ENCODE results near the gene ARAP2. TPM values are rescaled to one million over a fixed set of nuclear protein-coding genes. Genes with fewer than 3 reads are reported as not detected.

ARAP2 gene
- total RNA-seq, 1 experiment from 2014 or later = 13.6 TPM

DNA sequence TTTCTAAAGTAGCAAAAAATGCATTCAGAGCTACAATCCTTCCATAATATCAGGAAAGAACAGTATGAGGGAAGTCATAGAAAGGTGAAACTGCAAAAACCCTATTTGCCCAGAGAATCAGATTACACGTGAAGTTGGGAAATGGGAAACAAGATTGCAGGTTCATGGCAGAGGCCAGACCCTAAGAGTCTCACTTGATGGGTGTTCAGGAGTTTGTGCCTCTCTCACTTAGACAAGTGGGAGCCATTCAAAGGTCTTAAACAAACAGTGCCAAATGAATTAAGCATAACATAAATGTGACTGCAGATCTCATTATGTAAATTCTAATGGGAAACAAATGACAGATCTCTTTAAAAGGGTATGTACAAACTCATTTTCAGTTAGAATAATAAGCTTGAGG lies 91.6 kb downstream of the ARAP2 start:
- Histone ChIP-seq H2AFZ (ENCODE audit: low read depth, low read length, poor library complexity, severe bottlenecking) (no peak overlapping the region), H3K4me1 (ENCODE audit: control insufficient read depth in 1 of 2, insufficient read depth in 2 of 2, low read length in 2 of 2) (no peaks in the 10 kb centered on the region), H3K79me2 (ENCODE audit: insufficient read depth, low read length) (no peaks in the 10 kb centered on the region), H3K9me2 (ENCODE audit: insufficient read depth) (no peaks in the 10 kb centered on the region), H3K4me2 (ENCODE audit: low read length) (no peak overlapping the region), H3K4me3 (replicated peaks in 1 of 2; ENCODE audit: low read depth in 1 of 2, low read length in 2 of 2) (no peak overlapping the region), H3K27me3 (ENCODE audit: insufficient read depth, low read length) (no peaks in the 10 kb centered on the region), H3K27ac (ENCODE audit: low read depth, low read length) (no peak overlapping the region), H3K9ac (ENCODE audit: low read length) (no peak overlapping the region), H3K36me3 (ENCODE audit: control insufficient read depth in 1 of 2, insufficient read depth in 2 of 2, low read length in 2 of 2) (no peaks in the 10 kb centered on the region), H4K20me1 (ENCODE audit: insufficient read depth) (no peaks in the 10 kb centered on the region), H3K9me3 (ENCODE audit: control insufficient read depth in 1 of 2, insufficient read depth in 1 of 2, low read depth in 1 of 2, low read length in 2 of 2) (no peaks in the 10 kb centered on the region)
- intact Hi-C loops (cut with micrococcal nuclease) = no loop called here
- POLR2A ChIA-PET = no interaction called here
- DNase-seq (ENCODE audit: low read depth, low spot score) (no peak), ATAC-seq (no peak)
- RAD21 ChIA-PET (ENCODE audit: low non-redundant PET in 1 of 2, low total read pairs in 2 of 2, uncharacterized antibody in 2 of 2, unreplicated experiment in 2 of 2) = no interaction called here
- TF ChIP-seq POLR2A (IDR thresholded peaks at IDR 0.05; ENCODE audit: borderline replicate concordance, extremely low read depth, insufficient read depth, insufficient read length) = no peak
- TF ChIP-seq RAD21 (IDR thresholded peaks at IDR 0.05; ENCODE audit: low read depth) = no peak
- CTCF ChIA-PET = no interaction called here
- no TSS peak for BruUV-seq (replicated peaks)

- POLR2A ChIA-PET = no interaction called here
- Histone ChIP-seq H3K27me3 (ENCODE audit: insufficient read depth, low read length) (no peaks in the 10 kb centered on the region), H3K4me1 (ENCODE audit: control insufficient read depth in 1 of 2, insufficient read depth in 2 of 2, low read length in 2 of 2) (no peaks in the 10 kb centered on the region), H4K20me1 (ENCODE audit: insufficient read depth) (no peaks in the 10 kb centered on the region), H3K36me3 (ENCODE audit: control insufficient read depth in 1 of 2, insufficient read depth in 2 of 2, low read length in 2 of 2) (peaks cover 2 to 4% of the 10 kb centered on the region in 2 experiments; a peak in 1 of 4 replicates), H3K4me2 (ENCODE audit: low read length) (no peak overlapping the region), H3K9me2 (ENCODE audit: insufficient read depth) (no peaks in the 10 kb centered on the region), H3K79me2 (ENCODE audit: insufficient read depth, low read length) (no peaks in the 10 kb centered on the region), H3K9me3 (ENCODE audit: control insufficient read depth in 1 of 2, insufficient read depth in 1 of 2, low read depth in 1 of 2, low read length in 2 of 2) (no peaks in the 10 kb centered on the region), H3K9ac (ENCODE audit: low read length) (no peak overlapping the region), H2AFZ (ENCODE audit: low read depth, low read length, poor library complexity, severe bottlenecking) (no peak overlapping the region), H3K27ac (ENCODE audit: low read depth, low read length) (no peak overlapping the region), H3K4me3 (replicated peaks in 1 of 2; ENCODE audit: low read depth in 1 of 2, low read length in 2 of 2) (no peak overlapping the region)
- intact Hi-C loops (cut with micrococcal nuclease) = no loop called here
- RAD21 ChIA-PET (ENCODE audit: low non-redundant PET in 1 of 2, low total read pairs in 2 of 2, uncharacterized antibody in 2 of 2, unreplicated experiment in 2 of 2) = no interaction called here
- ATAC-seq (no peak), DNase-seq (ENCODE audit: low read depth, low spot score) (no peak)
- CTCF ChIA-PET = no interaction called here
- BruUV-seq (replicated peaks) = no TSS peak
- TF ChIP-seq JUND (IDR thresholded peaks at IDR 0.05) (no peak), SP1 (IDR thresholded peaks at IDR 0.05; ENCODE audit: low read depth) (no peak), EZH2phosphoT487 (IDR thresholded peaks at IDR 0.05; ENCODE audit: borderline replicate concordance) (no peak), CEBPB (IDR thresholded peaks at IDR 0.05; ENCODE audit: low read depth) (no peak), POLR2A (IDR thresholded peaks at IDR 0.05; ENCODE audit: borderline replicate concordance, extremely low read depth, insufficient read depth, insufficient read length) (no peak), REST (IDR thresholded peaks at IDR 0.05; ENCODE audit: low read depth) (no peak), CBX3 (IDR thresholded peaks at IDR 0.05; ENCODE audit: low read depth) (no peak), FOSL1 (IDR thresholded peaks at IDR 0.05; ENCODE audit: low read depth) (no peak), EZH2 (IDR thresholded peaks at IDR 0.05) (no peak), ZBTB33 (IDR thresholded peaks at IDR 0.05; ENCODE audit: extremely low read depth, insufficient replicate concordance, low read length) (no peak), ZNF274 (IDR thresholded peaks at IDR 0.05; ENCODE audit: low read depth, low read length) (no peak), RAD21 (IDR thresholded peaks at IDR 0.05; ENCODE audit: low read depth) (no peak), EGR1 (IDR thresholded peaks at IDR 0.05; ENCODE audit: low read depth) (no peak), YY1 (IDR thresholded peaks at IDR 0.05; ENCODE audit: extremely low read depth, insufficient replicate concordance, low read depth, low read length) (no peak)
- TF ChIP-seq, protein P1, sequence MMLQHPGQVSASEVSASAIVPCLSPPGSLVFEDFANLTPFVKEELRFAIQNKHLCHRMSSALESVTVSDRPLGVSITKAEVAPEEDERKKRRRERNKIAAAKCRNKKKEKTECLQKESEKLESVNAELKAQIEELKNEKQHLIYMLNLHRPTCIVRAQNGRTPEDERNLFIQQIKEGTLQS (IDR thresholded peaks at IDR 0.05) = no peak
- TF ChIP-seq, protein P2, sequence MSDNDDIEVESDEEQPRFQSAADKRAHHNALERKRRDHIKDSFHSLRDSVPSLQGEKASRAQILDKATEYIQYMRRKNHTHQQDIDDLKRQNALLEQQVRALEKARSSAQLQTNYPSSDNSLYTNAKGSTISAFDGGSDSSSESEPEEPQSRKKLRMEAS (IDR thresholded peaks at IDR 0.05) = no peak
These were observed 101.8 kb downstream of the ARAP2 start for GRCh38 chr4:36142504-36142903.

All from HCT116 (cell line).